Stimulated activated CD4-positive, alpha-beta T cell treated with anti-CD3 and anti-CD28 coated beads, Interleukin-1b, Interleukin-23, amount 100 ng/mL, for 4 hours (primary cell): Measurements from ENCODE around the gene ZNF92.
"Not testable (repeated sequence)": the region's sequence is repeated elsewhere in the genome, so short reads cannot be mapped to it uniquely, and the experiment has no call there.

Experiments used
- DNase-seq, 2 donors: peaks; one replicate each; pipeline ENCODE4 v3.0.0-alpha.2; 2020; ENCODE audit warnings: low read depth in 2 of 2

The ZNF92 gene

GRCh38 chr7:65423286-65423685 is 49.6 kb downstream of the ZNF92 start:
- DNase-seq = not testable (repeated sequence)

- no peak for DNase-seq
Observed at GRCh38 chr7:65429642-65430343, 56.1 kb downstream of the ZNF92 start.

DNA sequence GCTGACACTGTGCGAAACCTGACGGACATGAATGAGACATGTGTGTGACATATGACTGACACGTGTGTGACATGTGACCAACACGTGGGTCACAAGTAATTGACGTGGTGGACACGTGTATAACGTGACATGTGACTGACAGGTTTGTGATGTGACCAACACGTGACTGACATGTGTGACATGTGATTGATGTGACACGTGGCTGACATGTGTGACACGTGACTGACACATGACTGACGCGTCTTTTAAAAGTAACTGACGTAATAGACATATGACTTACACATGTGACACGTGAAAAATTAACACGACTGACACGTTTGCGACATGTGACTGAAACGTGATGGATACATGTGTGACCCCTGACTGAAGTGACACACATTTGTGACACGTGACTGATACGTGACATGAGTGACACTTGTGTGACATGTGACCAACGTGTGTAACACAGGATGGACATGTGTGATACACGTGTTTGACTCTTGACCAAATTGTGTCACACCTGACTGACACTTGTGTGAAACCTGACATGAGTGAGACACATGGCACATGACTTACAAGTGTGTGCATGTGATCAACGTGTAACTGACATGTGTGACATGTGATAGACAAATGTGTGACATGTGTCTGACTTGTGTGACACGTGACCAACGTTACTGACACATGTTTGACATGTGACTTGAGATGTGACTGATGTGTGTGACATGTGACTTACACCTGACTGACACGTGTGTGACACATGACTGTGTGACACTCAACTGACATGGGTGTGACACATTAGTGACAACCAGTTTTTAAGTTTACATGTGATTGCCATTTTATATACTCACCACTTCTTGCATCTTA is 56.9 kb downstream of the ZNF92 start:
- no peak for DNase-seq

DNA sequence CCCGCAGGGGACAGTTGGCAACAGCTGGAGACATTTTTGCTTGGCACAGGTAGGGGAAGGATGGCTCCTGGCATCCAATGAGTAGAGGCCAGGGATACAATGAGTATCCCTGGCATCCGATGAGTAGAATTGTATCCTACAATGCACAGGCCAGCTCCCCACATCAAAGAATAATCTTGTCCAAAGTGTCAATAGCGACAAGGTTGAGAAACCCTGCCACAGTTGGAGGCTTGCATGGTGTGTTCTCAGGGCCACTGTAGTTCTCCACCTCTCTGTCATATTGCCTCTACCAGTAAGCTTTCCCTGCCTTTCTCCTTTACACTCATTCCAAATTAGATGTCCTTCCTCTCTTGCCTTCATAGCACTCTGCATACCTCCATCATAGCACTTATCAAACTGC is 60.7 kb downstream of the ZNF92 start:
- no peak for DNase-seq

GRCh38 chr7:65436163-65436562 is 62.5 kb downstream of the ZNF92 start:
- no peak for DNase-seq

DNA sequence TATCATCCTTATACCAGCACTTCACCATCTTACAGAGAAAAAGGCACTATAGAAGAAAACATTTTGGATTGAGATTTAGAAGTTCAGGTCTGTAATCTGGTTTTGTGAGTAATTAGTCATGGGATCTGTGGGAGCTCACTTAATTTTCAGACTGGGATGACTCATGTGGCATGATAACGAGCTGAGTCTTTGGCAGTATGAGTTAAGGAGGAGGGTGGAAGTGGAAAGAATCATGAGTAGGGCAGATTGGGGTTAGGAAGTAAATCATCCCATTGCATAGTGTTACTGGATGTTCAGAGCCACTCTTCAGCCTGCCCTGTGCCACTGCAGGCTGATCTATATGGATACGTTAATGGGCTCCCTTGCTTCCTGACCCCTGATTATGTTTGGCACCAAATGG is 64.9 kb downstream of the ZNF92 start:
- DNase-seq = no peak

DNA sequence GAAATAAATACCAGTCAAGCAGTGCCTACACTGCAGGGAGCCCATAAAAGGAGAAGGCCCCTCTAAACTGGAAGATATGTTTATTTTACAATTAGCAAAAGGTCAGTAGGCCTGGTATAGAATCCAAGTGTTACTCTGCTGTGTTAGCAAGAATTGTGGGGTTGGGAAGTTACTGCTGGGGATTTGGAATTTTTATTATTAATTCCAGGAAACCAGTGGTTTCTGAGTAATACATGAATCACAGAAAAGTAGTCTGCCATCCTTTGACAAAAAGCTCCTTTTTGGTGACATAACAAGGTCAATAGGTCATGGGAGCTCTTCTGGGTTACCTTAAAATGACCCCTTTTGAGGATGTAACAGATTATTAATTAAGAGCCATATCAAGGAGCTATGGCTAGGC is 67.4 kb downstream of the ZNF92 start:
- DNase-seq = no peak

- no peak for DNase-seq
Observed at GRCh38 chr7:65444205-65444842, 70.7 kb downstream of the ZNF92 start.

DNA sequence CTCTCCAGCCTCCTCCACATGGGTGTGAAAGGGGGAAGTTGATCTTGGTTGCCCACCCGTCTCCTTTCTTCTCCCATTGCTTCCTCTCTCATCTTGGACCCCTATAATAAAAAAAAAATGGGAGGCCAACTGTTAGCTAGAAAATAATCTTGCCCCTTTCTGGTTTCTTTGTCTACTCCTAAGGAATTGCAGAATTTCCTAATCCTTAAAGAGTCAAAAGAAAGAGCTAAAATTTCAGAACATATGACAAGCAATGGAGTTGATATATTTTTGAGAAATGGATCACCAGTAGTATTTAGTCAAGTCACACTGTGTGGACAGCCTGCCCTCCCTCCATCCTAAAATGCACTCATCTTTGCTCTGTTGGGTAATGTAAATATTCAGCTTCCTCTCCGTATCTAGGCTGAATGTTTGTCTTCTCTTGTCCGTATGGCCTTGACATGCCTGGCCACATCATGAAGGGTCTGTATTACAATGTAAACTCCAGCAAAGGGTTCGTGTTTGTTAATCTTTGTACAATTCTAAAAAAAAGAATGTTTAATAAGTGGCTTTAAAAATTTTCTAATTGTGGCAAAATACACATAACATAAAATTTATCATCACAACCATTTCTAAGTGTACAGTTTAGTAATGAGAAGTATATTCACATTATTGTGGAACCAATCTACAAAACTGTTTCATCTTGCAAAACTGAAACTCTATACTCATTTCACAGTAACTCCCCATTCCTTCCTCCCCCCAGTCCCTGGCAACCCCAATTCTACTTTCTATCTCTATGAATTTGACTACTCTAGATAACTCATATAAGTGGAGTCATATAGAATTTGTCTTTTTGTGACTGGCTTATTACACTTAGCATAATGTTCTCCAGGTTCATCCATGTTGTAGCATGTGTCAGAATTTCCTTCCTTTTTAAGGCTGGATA is 71.5 kb downstream of the ZNF92 start:
- DNase-seq = no peak

DNA sequence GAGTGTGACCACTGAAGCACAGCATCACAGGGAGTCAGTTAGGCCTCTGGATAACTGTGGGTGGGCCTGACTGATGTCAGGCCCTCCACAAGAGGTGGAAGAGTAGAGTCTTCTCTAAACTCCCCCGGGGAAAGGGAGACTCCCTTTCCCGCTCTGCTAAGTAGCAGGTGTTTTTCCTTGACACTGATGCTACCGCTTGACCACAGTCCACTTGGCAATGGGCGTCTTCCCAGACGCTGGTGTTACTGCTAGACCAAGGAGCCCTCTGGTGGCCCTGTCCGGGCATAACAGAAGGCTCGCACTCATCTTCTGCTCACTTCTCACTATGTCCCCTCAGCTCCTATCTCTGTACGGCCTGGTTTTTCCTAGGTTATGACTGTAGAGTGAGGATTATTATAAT is 73.4 kb downstream of the ZNF92 start:
- not testable (repeated sequence) for DNase-seq

DNA sequence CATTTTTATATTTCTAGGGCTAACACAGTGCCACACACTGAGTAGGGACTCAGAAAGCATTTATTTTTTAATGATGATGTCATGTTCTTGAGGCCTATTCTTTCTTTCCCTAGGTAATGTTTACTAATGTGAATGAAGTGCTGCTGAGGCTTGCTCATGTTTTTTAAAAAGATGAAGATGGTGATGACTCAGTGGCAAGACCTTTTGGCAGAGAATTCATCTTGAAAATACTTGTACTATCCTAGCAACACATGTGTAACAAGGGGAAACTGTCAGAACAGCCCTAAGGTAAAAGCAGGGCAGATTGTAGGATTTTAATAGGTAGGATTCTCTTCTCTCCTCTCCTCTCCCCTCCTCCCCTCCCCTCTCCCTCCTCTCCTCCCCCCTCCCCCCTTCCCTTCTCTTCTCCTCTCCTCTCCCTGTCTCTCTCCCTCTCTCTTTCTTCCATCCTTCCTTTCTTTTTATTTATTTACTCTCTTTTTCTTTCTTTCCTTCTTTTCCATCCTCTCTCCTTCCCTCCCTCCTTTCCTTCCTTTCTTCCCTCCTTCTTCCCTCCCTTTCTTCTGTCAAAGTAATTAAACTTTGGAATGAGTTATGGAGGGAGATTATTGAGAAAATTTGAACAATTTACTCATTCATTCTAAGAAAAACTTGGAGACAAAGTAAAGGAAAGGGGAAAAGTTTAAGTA is 75.3 kb downstream of the ZNF92 start:
- DNase-seq = no peak

GRCh38 chr7:65449505-65449852 is 75.8 kb downstream of the ZNF92 start:
- DNase-seq = no peak
